ENCODE results near the gene KRT80.

KRT80 gene

GRCh38 chr12:52151153-52151836, 40.5 kb downstream of the KRT80 start:
- H3K27ac ChIP-seq (ENCODE audit: low read length): no peak overlapping the region
- H3K9ac ChIP-seq (ENCODE audit: low read length): no peak overlapping the region
- H3K4me1 ChIP-seq (ENCODE audit: control insufficient read depth, low read depth, low read length): peaks cover 9% of the 10 kb centered on the region
- no peaks in the 10 kb centered on the region for H3K27me3 ChIP-seq (ENCODE audit: control insufficient read depth, insufficient read depth, low read length)
- no peaks in the 10 kb centered on the region for H3K36me3 ChIP-seq (ENCODE audit: control insufficient read depth, low read depth, low read length)
- no peak overlapping the region for H3K4me3 ChIP-seq (ENCODE audit: low read length)
- no peaks in the 10 kb centered on the region for H3K9me3 ChIP-seq (ENCODE audit: control insufficient read depth, low read depth, low read length)

- H3K27me3 ChIP-seq (ENCODE audit: control insufficient read depth, insufficient read depth, low read length): no peaks in the 10 kb centered on the region
- no peaks in the 10 kb centered on the region for H3K36me3 ChIP-seq (ENCODE audit: control insufficient read depth, low read depth, low read length)
- H3K9ac ChIP-seq (ENCODE audit: low read length): no peak overlapping the region
- H3K9me3 ChIP-seq (ENCODE audit: control insufficient read depth, low read depth, low read length): no peaks in the 10 kb centered on the region
- no peak overlapping the region for H3K27ac ChIP-seq (ENCODE audit: low read length)
- peaks cover 9% of the 10 kb centered on the region for H3K4me1 ChIP-seq (ENCODE audit: control insufficient read depth, low read depth, low read length)
- no peak overlapping the region for H3K4me3 ChIP-seq (ENCODE audit: low read length)
Measured at GRCh38 chr12:52149651-52150241, 42.1 kb downstream of the KRT80 start.

GRCh38 chr12:52149182-52149641, 42.6 kb downstream of the KRT80 start:
- Histone ChIP-seq H3K4me3 (ENCODE audit: low read length) (no peak overlapping the region), H3K27me3 (ENCODE audit: control insufficient read depth, insufficient read depth, low read length) (no peaks in the 10 kb centered on the region), H3K4me1 (ENCODE audit: control insufficient read depth, low read depth, low read length) (peaks cover 9% of the 10 kb centered on the region), H3K9ac (ENCODE audit: low read length) (no peak overlapping the region), H3K36me3 (ENCODE audit: control insufficient read depth, low read depth, low read length) (no peaks in the 10 kb centered on the region), H3K27ac (ENCODE audit: low read length) (no peak overlapping the region), H3K9me3 (ENCODE audit: control insufficient read depth, low read depth, low read length) (no peaks in the 10 kb centered on the region)

- H3K27me3 ChIP-seq (ENCODE audit: control insufficient read depth, insufficient read depth, low read length): no peaks in the 10 kb centered on the region
- no peak overlapping the region for H3K4me3 ChIP-seq (ENCODE audit: low read length)
- no peaks in the 10 kb centered on the region for H3K9me3 ChIP-seq (ENCODE audit: control insufficient read depth, low read depth, low read length)
- no peak overlapping the region for H3K9ac ChIP-seq (ENCODE audit: low read length)
- no peaks in the 10 kb centered on the region for H3K36me3 ChIP-seq (ENCODE audit: control insufficient read depth, low read depth, low read length)
- H3K27ac ChIP-seq (ENCODE audit: low read length): no peak overlapping the region
- peaks cover 9% of the 10 kb centered on the region for H3K4me1 ChIP-seq (ENCODE audit: control insufficient read depth, low read depth, low read length)
Measured at GRCh38 chr12:52148464-52149181, 43.2 kb downstream of the KRT80 start.

- peaks cover 9% of the 10 kb centered on the region for H3K4me1 ChIP-seq (ENCODE audit: control insufficient read depth, low read depth, low read length)
- H3K36me3 ChIP-seq (ENCODE audit: control insufficient read depth, low read depth, low read length): no peaks in the 10 kb centered on the region
- H3K9ac ChIP-seq (ENCODE audit: low read length): no peak overlapping the region
- H3K4me3 ChIP-seq (ENCODE audit: low read length): no peak overlapping the region
- no peaks in the 10 kb centered on the region for H3K9me3 ChIP-seq (ENCODE audit: control insufficient read depth, low read depth, low read length)
- H3K27me3 ChIP-seq (ENCODE audit: control insufficient read depth, insufficient read depth, low read length): no peaks in the 10 kb centered on the region
- no peak overlapping the region for H3K27ac ChIP-seq (ENCODE audit: low read length)
Measured at GRCh38 chr12:52147964-52148463, 43.8 kb downstream of the KRT80 start.

- Histone ChIP-seq H3K36me3 (ENCODE audit: control insufficient read depth, low read depth, low read length) (no peaks in the 10 kb centered on the region), H3K4me1 (ENCODE audit: control insufficient read depth, low read depth, low read length) (peaks cover 9% of the 10 kb centered on the region), H3K4me3 (ENCODE audit: low read length) (no peak overlapping the region), H3K9ac (ENCODE audit: low read length) (no peak overlapping the region), H3K9me3 (ENCODE audit: control insufficient read depth, low read depth, low read length) (no peaks in the 10 kb centered on the region), H3K27me3 (ENCODE audit: control insufficient read depth, insufficient read depth, low read length) (no peaks in the 10 kb centered on the region), H3K27ac (ENCODE audit: low read length) (no peak overlapping the region)
Measured at GRCh38 chr12:52147367-52147963, 44.3 kb downstream of the KRT80 start.

- Histone ChIP-seq H3K27ac (ENCODE audit: low read length) (no peak overlapping the region), H3K4me3 (ENCODE audit: low read length) (no peak overlapping the region), H3K9me3 (ENCODE audit: control insufficient read depth, low read depth, low read length) (no peaks in the 10 kb centered on the region), H3K9ac (ENCODE audit: low read length) (no peak overlapping the region), H3K36me3 (ENCODE audit: control insufficient read depth, low read depth, low read length) (no peaks in the 10 kb centered on the region), H3K27me3 (ENCODE audit: control insufficient read depth, insufficient read depth, low read length) (no peaks in the 10 kb centered on the region), H3K4me1 (ENCODE audit: control insufficient read depth, low read depth, low read length) (peaks cover 9% of the 10 kb centered on the region)
Measured at GRCh38 chr12:52146822-52147366, 44.9 kb downstream of the KRT80 start.

- Histone ChIP-seq H3K9me3 (ENCODE audit: control insufficient read depth, low read depth, low read length) (no peaks in the 10 kb centered on the region), H3K4me3 (ENCODE audit: low read length) (no peak overlapping the region), H3K36me3 (ENCODE audit: control insufficient read depth, low read depth, low read length) (no peaks in the 10 kb centered on the region), H3K4me1 (ENCODE audit: control insufficient read depth, low read depth, low read length) (peaks cover 9% of the 10 kb centered on the region), H3K9ac (ENCODE audit: low read length) (no peak overlapping the region), H3K27ac (ENCODE audit: low read length) (no peak overlapping the region), H3K27me3 (ENCODE audit: control insufficient read depth, insufficient read depth, low read length) (no peaks in the 10 kb centered on the region)
Measured at GRCh38 chr12:52146089-52146821, 45.6 kb downstream of the KRT80 start.

GRCh38 chr12:52145228-52146088, 46.4 kb downstream of the KRT80 start:
- no peak overlapping the region for H3K9ac ChIP-seq (ENCODE audit: low read length)

GRCh38 chr12:52144512-52145227, 47.1 kb downstream of the KRT80 start:
- no peaks in the 10 kb centered on the region for H3K9me3 ChIP-seq (ENCODE audit: control insufficient read depth, low read depth, low read length)
- H3K9ac ChIP-seq (ENCODE audit: low read length): no peak overlapping the region
- no peaks in the 10 kb centered on the region for H3K36me3 ChIP-seq (ENCODE audit: control insufficient read depth, low read depth, low read length)
- peaks cover 13% of the 10 kb centered on the region for H3K4me1 ChIP-seq (ENCODE audit: control insufficient read depth, low read depth, low read length)
- no peak overlapping the region for H3K4me3 ChIP-seq (ENCODE audit: low read length)
- no peak overlapping the region for H3K27ac ChIP-seq (ENCODE audit: low read length)
- no peaks in the 10 kb centered on the region for H3K27me3 ChIP-seq (ENCODE audit: control insufficient read depth, insufficient read depth, low read length)

More at GRCh38 chr12:52145228-52146088, 46.4 kb downstream of the KRT80 start:
- Histone ChIP-seq H3K9me3 (ENCODE audit: control insufficient read depth, low read depth, low read length) (no peaks in the 10 kb centered on the region), H3K27ac (ENCODE audit: low read length) (no peak overlapping the region), H3K4me1 (ENCODE audit: control insufficient read depth, low read depth, low read length) (peaks cover 16% of the 10 kb centered on the region), H3K4me3 (ENCODE audit: low read length) (no peak overlapping the region), H3K27me3 (ENCODE audit: control insufficient read depth, insufficient read depth, low read length) (no peaks in the 10 kb centered on the region), H3K36me3 (ENCODE audit: control insufficient read depth, low read depth, low read length) (no peaks in the 10 kb centered on the region)
